Fibroblast of the aortic adventitia (primary cell): ENCODE results near the gene ZNF367. TPM values are rescaled to one million over a fixed set of nuclear protein-coding genes. Genes with fewer than 3 reads are reported as not detected.

ENCODE experiments used
- DNase-seq: peaks from one replicate; pipeline ENCODE4 v3.0.0-alpha.2; 2010; ENCODE audit warnings: low read depth
- H3K4me3 ChIP-seq: 2 replicates; pipeline ENCODE4 v1.5.1; 2011; ENCODE audit warnings: low read depth, mild to moderate bottlenecking, control low read depth, low read length, moderate library complexity
- total RNA-seq: library from RNA; depleted of rRNA; stranded (reverse); fragments of >200 nt; gene quantifications from 2 replicates; pipeline ENCODE4 v1.2.3, GENCODE V29; 2012; ENCODE audit warnings: low replicate concordance
- TF ChIP-seq, protein P1 (sequence below): IDR thresholded peaks from 2 replicates; pipeline ENCODE4 v1.5.1; 2011; ENCODE audit warnings: mild to moderate bottlenecking, low read length, control low read depth, inconsistent platforms; ENCODE audit not compliant: insufficient read depth

The ZNF367 gene
- total RNA-seq, 1 donor = 31.3 TPM

DNA sequence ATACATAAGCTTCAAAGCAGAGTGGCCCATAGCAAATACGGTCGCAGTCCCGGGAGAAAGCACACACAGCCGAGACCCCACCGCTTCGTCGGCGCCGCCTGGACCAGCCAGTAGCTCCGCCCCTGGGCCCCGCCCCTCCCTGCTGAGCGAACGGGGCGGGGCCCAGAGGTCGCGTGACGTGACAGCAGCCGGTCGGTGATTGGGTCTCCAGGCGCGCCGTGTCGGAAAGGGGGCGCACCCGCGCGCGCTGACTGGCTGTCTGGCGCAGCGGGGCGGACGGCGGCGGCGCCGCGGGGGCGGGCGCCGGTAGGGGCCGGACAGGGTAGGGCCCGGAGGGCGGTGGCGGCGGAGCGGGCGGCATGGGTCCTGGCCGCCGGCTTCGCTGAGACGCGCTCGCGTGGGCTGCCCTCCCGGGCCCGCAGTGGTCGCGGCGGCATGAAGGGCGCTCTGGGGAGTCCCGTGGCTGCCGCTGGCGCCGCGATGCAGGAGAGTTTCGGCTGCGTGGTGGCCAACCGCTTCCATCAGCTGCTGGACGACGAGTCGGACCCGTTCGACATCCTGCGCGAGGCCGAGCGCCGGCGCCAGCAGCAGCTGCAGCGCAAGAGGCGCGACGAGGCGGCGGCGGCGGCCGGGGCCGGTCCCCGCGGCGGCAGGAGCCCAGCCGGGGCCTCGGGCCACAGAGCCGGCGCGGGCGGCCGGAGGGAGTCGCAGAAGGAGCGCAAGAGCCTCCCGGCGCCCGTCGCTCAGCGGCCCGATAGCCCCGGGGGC is 31.9 kb upstream of the ZNF367 start, which contains the start of gene HABP4:
TSS of gene HABP4 (plus strand) at position 325 of the 768 bp plus-strand sequence. CDS start at position 436, 111 bp downstream.
- peak within 1 kb of the TSS; percentile 90 for H3K4me3 ChIP-seq
- peak; percentile 90 for DNase-seq
- TF ChIP-seq, protein P1, sequence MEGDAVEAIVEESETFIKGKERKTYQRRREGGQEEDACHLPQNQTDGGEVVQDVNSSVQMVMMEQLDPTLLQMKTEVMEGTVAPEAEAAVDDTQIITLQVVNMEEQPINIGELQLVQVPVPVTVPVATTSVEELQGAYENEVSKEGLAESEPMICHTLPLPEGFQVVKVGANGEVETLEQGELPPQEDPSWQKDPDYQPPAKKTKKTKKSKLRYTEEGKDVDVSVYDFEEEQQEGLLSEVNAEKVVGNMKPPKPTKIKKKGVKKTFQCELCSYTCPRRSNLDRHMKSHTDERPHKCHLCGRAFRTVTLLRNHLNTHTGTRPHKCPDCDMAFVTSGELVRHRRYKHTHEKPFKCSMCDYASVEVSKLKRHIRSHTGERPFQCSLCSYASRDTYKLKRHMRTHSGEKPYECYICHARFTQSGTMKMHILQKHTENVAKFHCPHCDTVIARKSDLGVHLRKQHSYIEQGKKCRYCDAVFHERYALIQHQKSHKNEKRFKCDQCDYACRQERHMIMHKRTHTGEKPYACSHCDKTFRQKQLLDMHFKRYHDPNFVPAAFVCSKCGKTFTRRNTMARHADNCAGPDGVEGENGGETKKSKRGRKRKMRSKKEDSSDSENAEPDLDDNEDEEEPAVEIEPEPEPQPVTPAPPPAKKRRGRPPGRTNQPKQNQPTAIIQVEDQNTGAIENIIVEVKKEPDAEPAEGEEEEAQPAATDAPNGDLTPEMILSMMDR = no peak

GRCh38 chr9:96449523-96449844 is 31.3 kb upstream of the ZNF367 start:
- DNase-seq = no peak
- TF ChIP-seq, protein P1 = no peak
- peak overlapping the region; percentile 75 for H3K4me3 ChIP-seq

GRCh38 chr9:96448546-96449170 is 30.5 kb upstream of the ZNF367 start:
- TF ChIP-seq, protein P1 = no peak
- H3K4me3 ChIP-seq = no peak overlapping the region
- DNase-seq = peak; percentile 52

DNA sequence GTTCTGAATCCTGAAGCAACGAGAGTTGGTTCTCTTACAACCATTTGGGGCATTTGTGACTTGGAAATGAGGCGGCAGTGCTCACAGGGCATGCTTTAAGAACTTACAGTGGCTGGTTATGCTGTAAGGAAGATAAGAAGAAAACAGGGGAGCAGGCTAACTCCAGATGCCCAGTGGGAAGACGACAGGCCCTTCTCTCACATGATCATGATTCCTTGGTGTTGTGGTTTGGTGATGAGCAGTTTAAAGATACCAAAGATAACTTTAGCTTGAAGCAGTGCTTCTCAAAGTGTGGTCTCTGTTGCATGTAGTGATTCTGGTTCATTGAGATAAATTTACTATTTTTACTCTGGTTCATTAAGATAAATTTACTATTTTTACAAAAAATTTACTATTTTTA is 29.2 kb upstream of the ZNF367 start:
- DNase-seq = no peak
- no peak overlapping the region for H3K4me3 ChIP-seq
- TF ChIP-seq, protein P1 = no peak

GRCh38 chr9:96442491-96442890 is 24.3 kb upstream of the ZNF367 start:
- no peak for DNase-seq
- TF ChIP-seq, protein P1 = no peak

GRCh38 chr9:96441798-96442445 is 23.8 kb upstream of the ZNF367 start:
- DNase-seq = peak; percentile 44
- no peak overlapping the region for H3K4me3 ChIP-seq
- TF ChIP-seq, protein P1 = peak; percentile 45

More at GRCh38 chr9:96442491-96442890, 24.3 kb upstream of the ZNF367 start:
- H3K4me3 ChIP-seq = no peak overlapping the region
